ENCODE results near the gene TTC34.
A peak's percentile ranks its signal among the peaks of the same experiment; 100 is the strongest.

Gene TTC34

DNA sequence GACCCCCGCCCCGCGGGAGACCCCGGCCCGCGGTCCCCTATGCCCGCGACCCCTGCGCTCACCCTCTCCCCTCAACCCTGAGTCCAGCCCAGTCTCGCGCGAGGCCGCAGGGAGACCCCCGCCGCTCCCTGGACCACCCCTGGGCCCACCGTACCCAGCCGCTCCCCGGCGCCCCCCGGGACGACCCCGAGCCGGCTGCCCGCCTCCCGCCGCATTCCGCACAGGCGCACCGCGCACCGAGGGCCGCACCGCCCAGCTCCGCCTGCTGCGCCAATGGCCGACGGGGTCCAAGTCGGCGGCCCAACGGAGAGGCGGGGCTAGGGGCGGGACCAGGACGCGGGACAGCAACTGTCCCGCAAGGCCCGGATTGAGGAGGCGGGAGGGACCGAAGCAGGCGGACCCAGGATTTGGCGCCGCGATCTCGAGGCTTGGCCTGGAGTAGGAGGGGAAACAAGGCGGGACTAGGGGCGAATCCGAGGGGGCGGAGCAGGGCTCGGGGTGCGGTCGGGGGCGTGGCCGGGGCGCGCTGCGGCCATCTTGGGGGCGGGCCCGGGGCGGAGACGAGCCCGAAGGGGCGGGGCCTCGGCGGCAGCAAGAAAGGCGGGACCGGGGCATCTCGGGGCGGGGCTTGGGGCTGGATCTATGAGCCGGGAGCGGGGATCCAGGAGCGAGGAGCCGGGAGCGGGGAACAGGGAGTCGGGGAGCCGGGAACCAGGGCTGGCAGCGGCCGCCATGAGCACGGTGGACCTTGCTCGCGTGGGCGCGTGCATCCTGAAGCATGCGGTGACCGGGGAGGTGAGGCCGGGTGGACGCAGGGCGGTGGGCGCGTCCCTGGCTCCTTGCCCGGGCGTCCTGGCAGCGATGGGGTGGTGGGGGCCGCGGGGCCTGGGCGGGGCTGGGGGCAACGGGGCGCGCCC is 215.1 kb downstream of the TTC34 start, which contains the start of gene PRXL2B:
TSS of gene PRXL2B (plus strand) at position 624 of the 917 bp plus-strand sequence. CDS start at position 733, 109 bp downstream.
- DNase-seq (ENCODE audit: low read depth), result peak; percentile 99
- TF ChIP-seq CTCF (conservative IDR thresholded peaks at IDR 0.05; ENCODE audit: low read length), result no peak
- H3K4me3 ChIP-seq (ENCODE audit: low read length), result peak within 1 kb of the TSS; percentile 83
